CD14-positive monocyte (primary cell): ENCODE data around the gene TOGARAM2. TPM values are rescaled to one million over a fixed set of nuclear protein-coding genes. Genes with fewer than 3 reads are reported as not detected.
A peak's percentile ranks its signal among the peaks of the same experiment; 100 is the strongest.

Experiments used
- DNase-seq, 3 donors: peaks; one replicate each; pipeline ENCODE4 v3.0.0-alpha.2; 2011 to 2022
- H2AFZ ChIP-seq: 2 replicates; pipeline ENCODE4 v1.6.0; 2012; ENCODE audit warnings: mild to moderate bottlenecking, low read depth, low read length, inconsistent platforms; ENCODE audit not compliant: insufficient read depth, poor library complexity, severe bottlenecking
- H3K27ac ChIP-seq, 2 donors: 1 replicate in 1 of 2; 2 replicates in 1 of 2; pipeline ENCODE4 v1.5.1; 2012 to 2013; ENCODE audit warnings: low read length in 2 of 2, control low read depth in 1 of 2, inconsistent platforms in 1 of 2, low read depth in 1 of 2, mild to moderate bottlenecking in 1 of 2
- H3K27me3 ChIP-seq, 2 donors: one replicate each; pipeline versions ENCODE4 v1.6.0 to v1.6.1; 2011 to 2013; ENCODE audit warnings: low read length in 2 of 2; ENCODE audit not compliant: control insufficient read depth in 2 of 2, insufficient read depth in 2 of 2
- H3K36me3 ChIP-seq, 2 donors: replicated peaks in 1 of 2; 1 replicate in 1 of 2; 2 replicates in 1 of 2; pipeline versions ENCODE4 v1.5.1 to v1.6.1; 2012 to 2013; ENCODE audit warnings: low read length in 2 of 2, control low read depth in 1 of 2, inconsistent platforms in 1 of 2, mild to moderate bottlenecking in 1 of 2; ENCODE audit not compliant: insufficient read depth in 2 of 2, control insufficient read depth in 1 of 2
- H3K4me1 ChIP-seq, 2 donors: 1 replicate in 1 of 2; 2 replicates in 1 of 2; pipeline versions ENCODE4 v1.5.1 to v1.6.1; 2012 to 2013; ENCODE audit warnings: low read length in 2 of 2, control low read depth in 1 of 2, inconsistent platforms in 1 of 2, mild to moderate bottlenecking in 1 of 2, moderate library complexity in 1 of 2; ENCODE audit not compliant: insufficient read depth in 2 of 2, control insufficient read depth in 1 of 2
- H3K4me2 ChIP-seq: replicated peaks from 2 replicates; pipeline ENCODE3; 2012; ENCODE audit warnings: low read length, moderate library complexity, mild to moderate bottlenecking; ENCODE audit not compliant: poor library complexity, severe bottlenecking; ENCODE audit errors: extremely low read depth
- H3K4me3 ChIP-seq, 3 experiments: fragments of 200-600 bp in 1 of 3; sonication (generic) in 1 of 3; replicated peaks in 1 of 3; 1 replicate in 2 of 3; 2 replicates in 1 of 3; pipeline ENCODE4 v1.5.1; 2011 to 2013; ENCODE audit warnings: low read length in 3 of 3, mild to moderate bottlenecking in 3 of 3, control low read depth in 2 of 3, low read depth in 2 of 3, inconsistent platforms in 1 of 3, moderate library complexity in 1 of 3
- H3K79me2 ChIP-seq: 2 replicates; pipeline ENCODE4 v1.6.0; 2012; ENCODE audit warnings: mild to moderate bottlenecking, control low read depth, inconsistent platforms, low read length, moderate library complexity; ENCODE audit not compliant: insufficient read depth
- H3K9ac ChIP-seq: 2 replicates; pipeline ENCODE4 v1.6.0; 2017; ENCODE audit warnings: low read length, mild to moderate bottlenecking; ENCODE audit not compliant: insufficient read depth, poor library complexity, severe bottlenecking
- H3K9me3 ChIP-seq, 2 donors: replicated peaks in 1 of 2; 1 replicate in 1 of 2; 2 replicates in 1 of 2; pipeline versions ENCODE4 v1.5.1 to v1.6.1; 2012 to 2013; ENCODE audit warnings: low read length in 2 of 2, control low read depth in 1 of 2; ENCODE audit not compliant: control insufficient read depth in 1 of 2, insufficient read depth in 1 of 2
- H4K20me1 ChIP-seq: 2 replicates; pipeline ENCODE4 v1.6.0; 2012; ENCODE audit warnings: mild to moderate bottlenecking, low read length, control low read depth, moderate library complexity; ENCODE audit not compliant: insufficient read depth
- H3K27ac Mint-ChIP-seq, 7 donors: one replicate each; pipeline ENCODE4 v1.8.0; 2020; ENCODE audit warnings: mild to moderate bottlenecking in 7 of 7, mixed read lengths in 7 of 7, moderate library complexity in 6 of 7, inconsistent platforms in 2 of 7
- H3K27me3 Mint-ChIP-seq, 3 donors: one replicate each; pipeline ENCODE4 v1.8.0; 2021 to 2022; ENCODE audit warnings: low read depth in 3 of 3, mild to moderate bottlenecking in 3 of 3, mixed read lengths in 3 of 3, moderate library complexity in 3 of 3, inconsistent platforms in 1 of 3
- H3K36me3 Mint-ChIP-seq, 2 donors: one replicate each; pipeline ENCODE4 v1.8.0; 2020; ENCODE audit warnings: mixed read lengths in 2 of 2, inconsistent platforms in 1 of 2, mild to moderate bottlenecking in 1 of 2
- H3K4me1 Mint-ChIP-seq: one replicate; pipeline ENCODE4 v1.8.0; 2020; ENCODE audit warnings: mild to moderate bottlenecking, mixed read lengths
- H3K4me3 Mint-ChIP-seq, 2 donors: one replicate each; pipeline ENCODE4 v1.8.0; 2020; ENCODE audit warnings: mild to moderate bottlenecking in 2 of 2, mixed read lengths in 2 of 2, moderate library complexity in 1 of 2
- H3K9me3 Mint-ChIP-seq, 7 donors: one replicate each; pipeline ENCODE4 v1.8.0; 2020 to 2022; ENCODE audit warnings: mixed read lengths in 7 of 7, mild to moderate bottlenecking in 6 of 7, moderate library complexity in 6 of 7, inconsistent platforms in 2 of 7
- WGBS: methylation state at CpG from one replicate; pipeline ENCODE4 v1.1.5; 2013; ENCODE audit warnings: missing lambda C conversion rate; ENCODE audit not compliant: insufficient coverage; 5-methylcytosine and 5-hydroxymethylcytosine counted together
- intact Hi-C, 2 donors: fragments of 100-400 bp; cut with micrococcal nuclease; formaldehyde crosslinking; loops; one replicate each; pipeline versions ENCODE4 v1.15.0 to v1.15.1; 2023
- polyA plus RNA-seq, 3 donors: library from polyadenylated mRNA; depleted of rRNA in 1 of 3; unstranded in 2 of 3; stranded (reverse) in 1 of 3; fragments of 300-500 nt in 2 of 3; fragments of >200 nt in 1 of 3; fragmentation: Illumina TruSeq in 2 of 3; gene quantifications; 1 replicate in 2 of 3; 2 replicates in 1 of 3; pipeline ENCODE4 v1.2.3, GENCODE V29; 2012 to 2021
- TF ChIP-seq, protein P1 (sequence below): fragments of 200-600 bp; IDR thresholded peaks from one replicate; pipeline ENCODE4 v1.8.0; 2022; ENCODE audit warnings: antibody characterized with exemption, mild to moderate bottlenecking

TOGARAM2 gene
- polyA plus RNA-seq, 3 donors = 0.23 to 5.5 TPM; not detected in 1

DNA sequence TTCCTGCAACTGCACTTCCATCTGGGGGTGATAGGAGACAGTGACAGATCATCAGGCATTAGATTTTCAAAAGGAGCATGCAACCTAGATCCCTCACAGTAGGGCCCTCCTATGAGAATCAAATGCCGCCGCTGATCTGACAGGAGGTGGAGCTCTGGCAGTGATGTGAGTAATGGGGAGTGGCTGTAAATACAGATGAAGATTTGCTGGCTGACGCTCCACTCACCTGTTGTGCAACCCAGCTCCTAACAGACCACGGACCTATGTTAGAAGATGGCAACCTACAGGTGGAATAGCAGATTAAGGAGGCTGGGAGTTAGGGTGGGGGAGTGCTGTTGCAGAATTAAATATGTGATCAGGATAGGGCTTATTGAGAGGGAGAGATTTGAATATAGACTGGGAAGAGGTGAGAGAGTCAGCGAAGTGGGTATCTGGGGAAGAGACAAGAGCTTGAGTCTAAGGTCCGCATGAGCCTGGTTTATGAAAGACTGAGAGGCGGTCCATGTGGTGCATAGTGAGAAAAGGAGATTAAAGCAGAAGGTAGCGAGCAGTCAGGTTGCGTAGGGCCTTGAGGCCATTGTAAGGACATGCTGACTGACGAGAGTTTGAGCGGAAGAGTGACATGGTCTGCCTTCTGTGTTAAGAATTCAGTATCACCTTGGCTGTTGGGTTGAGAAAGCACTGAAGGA lies 31.3 kb upstream of the TOGARAM2 start:
- H2AFZ ChIP-seq = no peak overlapping the region
- H3K79me2 ChIP-seq = peaks cover 4% of the 10 kb centered on the region
- no peak for DNase-seq
- peak overlapping the region in 1 of 2 donors; percentile 100 for H3K27ac ChIP-seq
- H3K36me3 Mint-ChIP-seq = peaks cover 36 to 39% of the 10 kb centered on the region in 2 donors
- no peak overlapping the region for H3K4me2 ChIP-seq
- H3K27me3 ChIP-seq = no peaks in the 10 kb centered on the region
- H3K9ac ChIP-seq = no peak overlapping the region
- H3K4me1 ChIP-seq = peaks cover 34 to 45% of the 10 kb centered on the region in 2 donors
- TF ChIP-seq, protein P1, sequence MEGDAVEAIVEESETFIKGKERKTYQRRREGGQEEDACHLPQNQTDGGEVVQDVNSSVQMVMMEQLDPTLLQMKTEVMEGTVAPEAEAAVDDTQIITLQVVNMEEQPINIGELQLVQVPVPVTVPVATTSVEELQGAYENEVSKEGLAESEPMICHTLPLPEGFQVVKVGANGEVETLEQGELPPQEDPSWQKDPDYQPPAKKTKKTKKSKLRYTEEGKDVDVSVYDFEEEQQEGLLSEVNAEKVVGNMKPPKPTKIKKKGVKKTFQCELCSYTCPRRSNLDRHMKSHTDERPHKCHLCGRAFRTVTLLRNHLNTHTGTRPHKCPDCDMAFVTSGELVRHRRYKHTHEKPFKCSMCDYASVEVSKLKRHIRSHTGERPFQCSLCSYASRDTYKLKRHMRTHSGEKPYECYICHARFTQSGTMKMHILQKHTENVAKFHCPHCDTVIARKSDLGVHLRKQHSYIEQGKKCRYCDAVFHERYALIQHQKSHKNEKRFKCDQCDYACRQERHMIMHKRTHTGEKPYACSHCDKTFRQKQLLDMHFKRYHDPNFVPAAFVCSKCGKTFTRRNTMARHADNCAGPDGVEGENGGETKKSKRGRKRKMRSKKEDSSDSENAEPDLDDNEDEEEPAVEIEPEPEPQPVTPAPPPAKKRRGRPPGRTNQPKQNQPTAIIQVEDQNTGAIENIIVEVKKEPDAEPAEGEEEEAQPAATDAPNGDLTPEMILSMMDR = no peak
- peaks cover 32 to 46% of the 10 kb centered on the region in 2 donors for H3K36me3 ChIP-seq
- intact Hi-C loops = loop anchor here in 1 of 2 donors (10.0 kb wide), 1 partner anchor 165 kb away; the partner anchor contains the start of gene CLIP4
- 96% methylated on average over 7 of the region's 11 CpGs for WGBS
- peaks cover 0 to 3% of the 10 kb centered on the region in 2 donors for H3K9me3 ChIP-seq
- H3K27ac Mint-ChIP-seq = peak overlapping the region in 5 of 7 donors; percentile 25 to 99 (median 61)
- peaks cover 0 to 12% (median 5%) of the 10 kb centered on the region in 7 donors for H3K9me3 Mint-ChIP-seq
- H4K20me1 ChIP-seq = no peaks in the 10 kb centered on the region
- peaks cover 43% of the 10 kb centered on the region for H3K4me1 Mint-ChIP-seq
- H3K4me3 Mint-ChIP-seq = no peak overlapping the region
- no peaks in the 10 kb centered on the region for H3K27me3 Mint-ChIP-seq
- no peak overlapping the region for H3K4me3 ChIP-seq

GRCh38 chr2:28950941-28951630 lies 30.0 kb upstream of the TOGARAM2 start:
- H3K36me3 Mint-ChIP-seq = peaks cover 25 to 28% of the 10 kb centered on the region in 2 donors
- intact Hi-C loops = loop anchor here in 1 of 2 donors (10.0 kb wide), 1 partner anchor 164 kb away; the partner anchor contains the start of gene CLIP4
- H3K4me1 Mint-ChIP-seq = peaks cover 46% of the 10 kb centered on the region
- Histone ChIP-seq H3K9me3 (peaks cover 0 to 3% of the 10 kb centered on the region in 2 donors), H3K27ac (peak overlapping the region; percentile 83 to 100), H3K4me2 (peak overlapping the region; percentile 70), H3K4me3 (no peak overlapping the region), H3K9ac (no peak overlapping the region), H3K27me3 (no peaks in the 10 kb centered on the region), H2AFZ (peak overlapping the region; percentile 62), H3K79me2 (peaks cover 4% of the 10 kb centered on the region), H4K20me1 (no peaks in the 10 kb centered on the region), H3K4me1 (peaks cover 35 to 47% of the 10 kb centered on the region in 2 donors), H3K36me3 (peaks cover 22 to 32% of the 10 kb centered on the region in 2 donors)
- H3K9me3 Mint-ChIP-seq = peaks cover 0 to 12% (median 5%) of the 10 kb centered on the region in 7 donors
- peak overlapping the region; percentile 73 to 99 (median 99) for H3K27ac Mint-ChIP-seq
- no peak for DNase-seq
- TF ChIP-seq, protein P1 = no peak
- no peaks in the 10 kb centered on the region for H3K27me3 Mint-ChIP-seq
- WGBS = 99% methylated on average over 7 of the region's 12 CpGs
- H3K4me3 Mint-ChIP-seq = no peak overlapping the region
